Dermis blood vessel endothelial cell (primary cell): ENCODE data around the gene S100P. TPM values are rescaled to one million over a fixed set of nuclear protein-coding genes. Genes with fewer than 3 reads are reported as not detected.
A peak's percentile ranks its signal among the peaks of the same experiment; 100 is the strongest.
"Not testable (repeated sequence)": the region's sequence is repeated elsewhere in the genome, so short reads cannot be mapped to it uniquely, and the experiment has no call there.

Source experiments
- DNase-seq: peaks from one replicate; pipeline ENCODE4 v3.0.0; 2010
- total RNA-seq: library from RNA; depleted of rRNA; stranded (reverse); fragments of >200 nt; gene quantifications from 2 replicates; pipeline ENCODE4 v1.2.3, GENCODE V29; 2014

Gene S100P
- total RNA-seq, 1 donor from 2014 or later: not detected

- DNase-seq: not testable (repeated sequence)
Measured at GRCh38 chr4:6673191-6673659, 20.5 kb upstream of the S100P start.

GRCh38 chr4:6673660-6674499, 19.8 kb upstream of the S100P start:
- peak; percentile 96 for DNase-seq

- peak; percentile 64 for DNase-seq
Measured at GRCh38 chr4:6674500-6675149, 19.1 kb upstream of the S100P start.

- no peak for DNase-seq
Measured at GRCh38 chr4:6676722-6677558, 16.7 kb upstream of the S100P start.

- no peak for DNase-seq
Measured at GRCh38 chr4:6680372-6681034, 13.2 kb upstream of the S100P start.

- DNase-seq: no peak
Measured at GRCh38 chr4:6681191-6681590, 12.5 kb upstream of the S100P start.

GRCh38 chr4:6682862-6683590, 10.7 kb upstream of the S100P start:
- DNase-seq: no peak

GRCh38 chr4:6684656-6685055, 9.0 kb upstream of the S100P start:
- no peak for DNase-seq

- DNase-seq: no peak
Measured at GRCh38 chr4:6686104-6686787, 7.4 kb upstream of the S100P start.

GRCh38 chr4:6687947-6688878, 5.5 kb upstream of the S100P start:
- no peak for DNase-seq

- peak; percentile 39 for DNase-seq
Measured at GRCh38 chr4:6688879-6689505, 4.7 kb upstream of the S100P start.

- no peak for DNase-seq
Measured at GRCh38 chr4:6689506-6689960, 4.1 kb upstream of the S100P start.

- DNase-seq: no peak
Measured at GRCh38 chr4:6692379-6692778, 1.3 kb upstream of the S100P start.

GRCh38 chr4:6692806-6693205, 872 bp upstream of the S100P start:
- no peak for DNase-seq

- DNase-seq: peak; percentile 29
Measured at GRCh38 chr4:6694177-6694901, 661 bp downstream of the S100P start.

- DNase-seq: peak; percentile 30
Measured at GRCh38 chr4:6695660-6696610, 2.3 kb downstream of the S100P start.

- DNase-seq: no peak
Measured at GRCh38 chr4:6696611-6697010, 2.9 kb downstream of the S100P start.
